ENCODE measurements around the gene RAB12. TPM values are rescaled to one million over a fixed set of nuclear protein-coding genes. Genes with fewer than 3 reads are reported as not detected.

The RAB12 gene
- total RNA-seq, 2 experiments from 2014 or later: 20.6 to 34.0 TPM

DNA sequence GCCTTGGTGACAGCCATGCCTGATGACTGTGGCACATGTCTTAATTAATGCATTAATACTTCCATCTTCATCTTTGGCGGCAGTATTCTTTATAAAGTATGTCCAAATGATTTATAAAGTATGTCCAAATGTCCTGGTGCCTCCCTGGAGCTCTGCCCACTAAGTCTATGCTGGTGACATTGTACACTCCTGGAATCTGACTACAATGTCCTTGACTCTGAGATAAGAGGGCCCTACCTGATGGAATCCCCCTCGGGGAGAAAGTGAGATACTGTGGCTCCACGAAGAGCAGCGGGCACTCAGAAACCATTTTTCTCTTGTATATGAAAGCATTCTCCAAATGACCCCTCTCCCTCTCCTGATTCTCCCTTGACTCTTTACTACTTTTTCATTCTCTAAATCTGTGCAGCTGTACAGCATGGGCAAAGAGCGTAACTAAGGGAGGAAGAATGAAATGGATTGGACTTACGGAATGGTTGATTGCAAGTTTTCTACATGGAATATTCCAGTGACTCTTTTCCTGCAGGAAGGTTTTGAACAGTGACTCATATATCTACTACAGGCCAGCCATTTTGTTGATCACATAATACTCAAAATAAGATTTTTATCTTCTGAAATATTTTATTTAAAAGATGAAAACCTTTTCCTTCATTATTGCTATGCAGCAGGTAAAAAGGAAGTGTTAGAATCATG lies 17.3 kb downstream of the RAB12 start:
- peaks cover 7% of the 10 kb centered on the region; the same call in 1 of the 2 replicates for H3K9me3 ChIP-seq (ENCODE audit: low read length)
- ChIA-PET CTCF (ENCODE audit: unreplicated experiment) (no interaction called here), POLR2A (no interaction called here)
- no peak for DNase-seq (ENCODE audit: low spot score)
- BruUV-seq (replicated peaks): no TSS peak
- peaks cover 9% of the 10 kb centered on the region for H3K4me1 ChIP-seq (ENCODE audit: insufficient read depth, low read length, poor library complexity, severe bottlenecking)
- intact Hi-C loops (cut with micrococcal nuclease; ENCODE audit: unreplicated experiment): no loop called here
- H4K20me1 ChIP-seq (ENCODE audit: insufficient read depth, low read length): no peaks in the 10 kb centered on the region
- H3K79me2 ChIP-seq (ENCODE audit: insufficient read depth, low read depth, low read length): peaks cover 41% of the 10 kb centered on the region
- H3K4me3 ChIP-seq (ENCODE audit: low read depth, low read length, poor library complexity, severe bottlenecking): no peak overlapping the region
- TF ChIP-seq EZH2phosphoT487 (IDR thresholded peaks at IDR 0.05; ENCODE audit: borderline replicate concordance, low read depth, low read length): no peak
- TF ChIP-seq, protein P1, sequence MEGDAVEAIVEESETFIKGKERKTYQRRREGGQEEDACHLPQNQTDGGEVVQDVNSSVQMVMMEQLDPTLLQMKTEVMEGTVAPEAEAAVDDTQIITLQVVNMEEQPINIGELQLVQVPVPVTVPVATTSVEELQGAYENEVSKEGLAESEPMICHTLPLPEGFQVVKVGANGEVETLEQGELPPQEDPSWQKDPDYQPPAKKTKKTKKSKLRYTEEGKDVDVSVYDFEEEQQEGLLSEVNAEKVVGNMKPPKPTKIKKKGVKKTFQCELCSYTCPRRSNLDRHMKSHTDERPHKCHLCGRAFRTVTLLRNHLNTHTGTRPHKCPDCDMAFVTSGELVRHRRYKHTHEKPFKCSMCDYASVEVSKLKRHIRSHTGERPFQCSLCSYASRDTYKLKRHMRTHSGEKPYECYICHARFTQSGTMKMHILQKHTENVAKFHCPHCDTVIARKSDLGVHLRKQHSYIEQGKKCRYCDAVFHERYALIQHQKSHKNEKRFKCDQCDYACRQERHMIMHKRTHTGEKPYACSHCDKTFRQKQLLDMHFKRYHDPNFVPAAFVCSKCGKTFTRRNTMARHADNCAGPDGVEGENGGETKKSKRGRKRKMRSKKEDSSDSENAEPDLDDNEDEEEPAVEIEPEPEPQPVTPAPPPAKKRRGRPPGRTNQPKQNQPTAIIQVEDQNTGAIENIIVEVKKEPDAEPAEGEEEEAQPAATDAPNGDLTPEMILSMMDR (conservative IDR thresholded peaks at IDR 0.05; ENCODE audit: low read length): no peak
- H2AFZ ChIP-seq (ENCODE audit: low read length): no peak overlapping the region
- H3K27ac ChIP-seq (ENCODE audit: low read depth, low read length, poor library complexity, severe bottlenecking): no peak overlapping the region
- no peaks in the 10 kb centered on the region for H3K9me2 ChIP-seq (ENCODE audit: insufficient read depth, low read length)
- H3K36me3 ChIP-seq (ENCODE audit: insufficient read depth, low read length): peaks cover 95% of the 10 kb centered on the region
- H3K4me2 ChIP-seq (ENCODE audit: low read length): no peak overlapping the region

DNA sequence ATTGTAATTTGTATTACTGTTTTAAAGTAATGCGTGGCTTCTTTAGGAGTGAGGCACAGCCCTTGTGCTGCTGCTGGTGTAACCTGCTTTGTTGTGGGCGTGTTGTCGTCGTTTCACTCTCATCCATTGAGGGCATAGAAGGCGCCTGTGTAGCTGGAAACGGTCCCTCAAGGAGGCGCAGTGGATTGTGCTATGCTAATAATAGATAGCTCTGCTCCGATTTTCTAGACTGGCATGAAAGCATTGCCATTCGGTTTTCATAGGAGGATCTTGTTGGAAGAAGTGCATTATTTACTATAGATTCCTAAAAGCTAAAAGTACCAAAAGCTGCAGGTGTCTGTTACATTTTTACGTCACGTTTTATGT lies 17.9 kb downstream of the RAB12 start:
- Histone ChIP-seq H3K9me3 (ENCODE audit: low read length) (0 out of 2 replicates have a peak, but pooled peaks cover 1% of the 10 kb centered on the region), H3K79me2 (ENCODE audit: insufficient read depth, low read depth, low read length) (peaks cover 36% of the 10 kb centered on the region; the same call in 1 of the 2 replicates), H2AFZ (ENCODE audit: low read length) (no peak overlapping the region), H3K9me2 (ENCODE audit: insufficient read depth, low read length) (no peaks in the 10 kb centered on the region), H3K4me2 (ENCODE audit: low read length) (no peak overlapping the region), H3K27ac (ENCODE audit: low read depth, low read length, poor library complexity, severe bottlenecking) (no peak overlapping the region), H4K20me1 (ENCODE audit: insufficient read depth, low read length) (no peaks in the 10 kb centered on the region), H3K4me1 (ENCODE audit: insufficient read depth, low read length, poor library complexity, severe bottlenecking) (peaks cover 9% of the 10 kb centered on the region), H3K4me3 (ENCODE audit: low read depth, low read length, poor library complexity, severe bottlenecking) (no peak overlapping the region), H3K36me3 (ENCODE audit: insufficient read depth, low read length) (peaks cover 94% of the 10 kb centered on the region)
- intact Hi-C loops (cut with micrococcal nuclease; ENCODE audit: unreplicated experiment): no loop called here
- ChIA-PET POLR2A (no interaction called here), CTCF (ENCODE audit: unreplicated experiment) (interaction anchor here (0.6 kb wide), 1 partner anchor 436 kb away, joined by 7 read pairs; no protein-coding TSS in a partner anchor)
- DNase-seq (ENCODE audit: low spot score): no peak
- TF ChIP-seq, protein P1 (conservative IDR thresholded peaks at IDR 0.05; ENCODE audit: low read length): no peak
- no peak for TF ChIP-seq EZH2phosphoT487 (IDR thresholded peaks at IDR 0.05; ENCODE audit: borderline replicate concordance, low read depth, low read length)
- no TSS peak for BruUV-seq (replicated peaks)

DNA sequence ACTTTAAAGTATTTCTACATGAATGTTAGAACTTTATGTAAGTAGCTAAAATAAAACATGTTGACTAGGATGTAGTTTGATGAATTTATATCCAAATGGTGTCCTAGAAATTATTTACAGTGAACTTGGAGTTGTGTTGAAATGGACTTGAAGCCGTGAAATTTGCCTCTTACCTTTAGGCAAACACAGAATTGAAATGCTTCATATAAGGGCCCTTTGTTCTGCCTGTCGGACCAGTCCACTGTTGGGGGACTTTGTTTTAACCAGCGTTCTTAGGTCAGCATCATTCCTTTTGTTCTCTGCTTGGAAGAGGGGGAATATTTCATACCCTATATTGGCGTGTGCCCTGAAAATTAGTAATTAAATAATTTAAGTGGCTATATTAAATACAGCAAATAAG lies 18.3 kb downstream of the RAB12 start:
- Histone ChIP-seq H3K79me2 (ENCODE audit: insufficient read depth, low read depth, low read length) (peaks cover 32% of the 10 kb centered on the region; the same call in 1 of the 2 replicates), H3K9me3 (ENCODE audit: low read length) (no peaks in the 10 kb centered on the region), H4K20me1 (ENCODE audit: insufficient read depth, low read length) (no peaks in the 10 kb centered on the region), H2AFZ (ENCODE audit: low read length) (no peak overlapping the region), H3K9me2 (ENCODE audit: insufficient read depth, low read length) (no peaks in the 10 kb centered on the region), H3K36me3 (ENCODE audit: insufficient read depth, low read length) (peaks cover 94% of the 10 kb centered on the region), H3K4me3 (ENCODE audit: low read depth, low read length, poor library complexity, severe bottlenecking) (no peak overlapping the region), H3K27ac (ENCODE audit: low read depth, low read length, poor library complexity, severe bottlenecking) (no peak overlapping the region), H3K4me1 (ENCODE audit: insufficient read depth, low read length, poor library complexity, severe bottlenecking) (peaks cover 9% of the 10 kb centered on the region), H3K4me2 (ENCODE audit: low read length) (no peak overlapping the region)
- ChIA-PET CTCF (ENCODE audit: unreplicated experiment) (interaction anchor here (0.6 kb wide), 1 partner anchor 436 kb away, joined by 7 read pairs; no protein-coding TSS in a partner anchor), POLR2A (no interaction called here)
- no TSS peak for BruUV-seq (replicated peaks)
- TF ChIP-seq EZH2phosphoT487 (IDR thresholded peaks at IDR 0.05; ENCODE audit: borderline replicate concordance, low read depth, low read length): no peak
- TF ChIP-seq, protein P1 (conservative IDR thresholded peaks at IDR 0.05; ENCODE audit: low read length): no peak
- intact Hi-C loops (cut with micrococcal nuclease; ENCODE audit: unreplicated experiment): no loop called here
- DNase-seq (ENCODE audit: low spot score): no peak
